HepG2 (cell line): ENCODE results near the gene FBXL22. TPM values are rescaled to one million over a fixed set of nuclear protein-coding genes. Genes with fewer than 3 reads are reported as not detected.

ENCODE experiments used
- ATAC-seq: fragments of 200-7000 bp; cut with Tn5 transposase; 3 replicates; pipeline ENCODE4 v1.9.1; 2020; ENCODE audit warnings: mild to moderate bottlenecking, moderate library complexity
- BruUV-seq: library from RNA; stranded (reverse); fragments of 400-500 nt; replicated peaks from 2 replicates; lab custom pipeline; 2021; lab: Mats Ljungman, UMichigan
- CTCF ChIA-PET: fragments of 300-600 bp; formaldehyde crosslinking; extraction: SDS; loops from one replicate; lab custom pipeline; 2021; ENCODE audit warnings: low total read pairs, inconsistent platforms, low intra/inter-chr PET ratio; lab: Yijun Ruan, JAX
- POLR2A ChIA-PET: fragments of 350-600 bp; sonication (Branson Sonifier 250); formaldehyde crosslinking; loops from one replicate; lab custom pipeline; 2020; ENCODE audit warnings: antibody characterized with exemption, inconsistent platforms; lab: Yijun Ruan, JAX
- DNase-seq: peaks from one replicate; pipeline ENCODE4 v3.0.0-alpha.2; 2015; ENCODE audit warnings: low spot score
- FAIRE-seq: peaks from 3 replicates; lab custom pipeline; 2011; peaks lifted over from hg19 to GRCh38; lab: Jason Lieb, UNC
- H2AFZ ChIP-seq: one replicate; pipeline ENCODE4 v1.6.1; 2011; ENCODE audit warnings: low read length, inconsistent platforms
- H3K27ac ChIP-seq: fragments of 300-600 bp; 3 replicates; pipeline ENCODE4 v1.8.0; 2011; ENCODE audit warnings: mixed run types, mild to moderate bottlenecking, mixed read lengths, low read length, inconsistent platforms; ENCODE audit not compliant: insufficient read depth; ENCODE audit errors: extremely low read length
- H3K27me3 ChIP-seq, 2 experiments: fragments of 200-600 bp in 1 of 2; 2 replicates in 1 of 2; 3 replicates in 1 of 2; pipeline versions ENCODE4 v1.6.0 to v1.8.0; 2011; ENCODE audit warnings: low read length in 2 of 2, mild to moderate bottlenecking in 2 of 2, moderate library complexity in 2 of 2, inconsistent platforms in 1 of 2; ENCODE audit not compliant: insufficient read depth in 2 of 2, control insufficient read depth in 1 of 2
- H3K36me3 ChIP-seq, 2 experiments: fragments of 200-600 bp in 1 of 2; replicated peaks in 1 of 2; 2 replicates in 1 of 2; 3 replicates in 1 of 2; pipeline versions ENCODE4 v1.5.1 to v1.8.0; 2011; ENCODE audit warnings: low read length in 2 of 2, inconsistent platforms in 1 of 2; ENCODE audit not compliant: insufficient read depth in 2 of 2, control insufficient read depth in 1 of 2
- H3K4me1 ChIP-seq: 2 replicates; pipeline ENCODE4 v1.5.1; 2012; ENCODE audit warnings: low read length, inconsistent platforms; ENCODE audit not compliant: insufficient read depth
- H3K4me2 ChIP-seq: 2 replicates; pipeline ENCODE4 v1.6.0; 2011; ENCODE audit warnings: low read depth, low read length, inconsistent platforms
- H3K4me3 ChIP-seq, 3 experiments: fragments of 200-600 bp in 1 of 3; sonication (generic), shearing (Covaris generic) in 1 of 3; replicated peaks in 1 of 3; 2 replicates each; pipeline ENCODE4 v1.5.1; 2011 to 2016; ENCODE audit warnings: low read length in 3 of 3, inconsistent platforms in 2 of 3, low read depth in 2 of 3, mild to moderate bottlenecking in 2 of 3, control low read depth in 1 of 3, mixed read lengths in 1 of 3; ENCODE audit not compliant: insufficient read depth in 1 of 3
- H3K79me2 ChIP-seq: one replicate; pipeline ENCODE4 v1.6.1; 2011; ENCODE audit warnings: low read length, inconsistent platforms; ENCODE audit not compliant: insufficient read depth
- H3K9ac ChIP-seq: 2 replicates; pipeline ENCODE4 v1.6.0; 2011; ENCODE audit warnings: mild to moderate bottlenecking, low read depth, low read length, inconsistent platforms; ENCODE audit not compliant: insufficient read depth
- H3K9me3 ChIP-seq: 2 replicates; pipeline ENCODE4 v1.5.1; 2012; ENCODE audit warnings: mild to moderate bottlenecking, low read length
- H4K20me1 ChIP-seq: 2 replicates; pipeline ENCODE4 v1.6.0; 2011; ENCODE audit warnings: inconsistent platforms, mild to moderate bottlenecking, low read length, moderate library complexity; ENCODE audit not compliant: insufficient read depth
- ARHGAP35 ChIP-seq: sonication (generic); formaldehyde crosslinking; IDR thresholded peaks from 2 replicates; pipeline ENCODE4 v1.9.0; 2022; ENCODE audit warnings: mild to moderate bottlenecking, inconsistent platforms, moderate library complexity, missing genetic modification reagents, borderline replicate concordance
- CHD2 ChIP-seq: IDR thresholded peaks from 2 replicates; pipeline ENCODE4 v1.6.1; 2011; ENCODE audit warnings: low read depth, low read length, improper control_type of control experiment
- HNRNPH1 ChIP-seq: fragments of 200-400 bp; formaldehyde crosslinking; optimal IDR thresholded peaks from 2 replicates; pipeline ENCODE3; 2017; ENCODE audit warnings: mild to moderate bottlenecking, low read depth, low read length
- MNT ChIP-seq: fragments of 450-650 bp; IDR thresholded peaks from 2 replicates; pipeline ENCODE4 v1.6.1; 2016
- NFKBIZ ChIP-seq: IDR thresholded peaks from 2 replicates; pipeline ENCODE4 v1.6.1; 2018; ENCODE audit warnings: missing genetic modification reagents, missing compliant biosample characterization
- NR2F6 ChIP-seq, 2 experiments: IDR thresholded peaks; 2 replicates each; pipeline ENCODE4 v1.6.1; 2016; ENCODE audit warnings: antibody characterized with exemption in 1 of 2, mild to moderate bottlenecking in 1 of 2
- REPIN1 ChIP-seq: sonication (generic); formaldehyde crosslinking; IDR thresholded peaks from 2 replicates; pipeline ENCODE4 v1.8.0; 2022; ENCODE audit warnings: missing genetic modification reagents, low read depth, mild to moderate bottlenecking, borderline replicate concordance
- ZFAT ChIP-seq: sonication (generic); formaldehyde crosslinking; conservative IDR thresholded peaks from 2 replicates; pipeline ENCODE4 v1.8.1; 2023; ENCODE audit warnings: missing genetic modification reagents, inconsistent platforms
- WGBS: methylation state at CpG from one replicate; pipeline ENCODE4 v1.1.6; 2017; ENCODE audit warnings: low lambda C conversion rate; 5-methylcytosine and 5-hydroxymethylcytosine counted together
- in situ Hi-C: cut with HindIII; loops from 2 replicates; pipeline ENCODE4 v1.10.0; 2017; ENCODE audit warnings: low pct_unique_long_range_greater_than_20kb; ENCODE audit not compliant: extremely low pct_ligation_motif_present
- intact Hi-C: fragments of 100-400 bp; cut with micrococcal nuclease; formaldehyde crosslinking; loops from one replicate; pipeline ENCODE4 v1.10.0; 2022; ENCODE audit not compliant: unreplicated experiment
- polyA plus RNA-seq, 8 experiments: library from polyadenylated mRNA; depleted of rRNA in 3 of 8; stranded (reverse) in 7 of 8; unstranded in 1 of 8; fragments of >200 nt; fragmentation: Illumina TruSeq in 4 of 8; extraction: Trizol in 4 of 8; gene quantifications; 2 replicates each; pipeline versions ENCODE4 v1.2.1 to v1.2.3, GENCODE V29; 2011 to 2016; ENCODE audit warnings: low read depth in 4 of 8, missing spikeins in 1 of 8, mixed read lengths in 1 of 8; ENCODE audit not compliant: insufficient read depth in 1 of 8
- total RNA-seq, 5 experiments: library from RNA; depleted of rRNA; stranded (reverse); fragments of >200 nt; fragmentation: Illumina TruSeq; extraction: Trizol; gene quantifications; 2 replicates each; pipeline ENCODE4 v1.2.3, GENCODE V29; 2016; ENCODE audit warnings: low read depth in 1 of 5
- TF ChIP-seq, protein P1 (sequence below): IDR thresholded peaks from 2 replicates; pipeline ENCODE4 v1.6.1; 2016
- TF ChIP-seq, protein P2 (sequence below): sonication (generic); formaldehyde crosslinking; IDR thresholded peaks from 2 replicates; pipeline ENCODE4 v1.8.1; 2022; ENCODE audit warnings: low read depth, mild to moderate bottlenecking, missing genetic modification reagents
- TF ChIP-seq, protein P3 (sequence below): sonication (generic); formaldehyde crosslinking; IDR thresholded peaks from 2 replicates; pipeline ENCODE4 v1.4.0; 2020; ENCODE audit warnings: missing genetic modification reagents, borderline replicate concordance

FBXL22 gene
- total and polyA plus RNA-seq, 2 of the 13 experiments (the other 11 are each of a cell fraction or from before 2014, with no cell fraction given), result 0.15 to 0.33 TPM

DNA sequence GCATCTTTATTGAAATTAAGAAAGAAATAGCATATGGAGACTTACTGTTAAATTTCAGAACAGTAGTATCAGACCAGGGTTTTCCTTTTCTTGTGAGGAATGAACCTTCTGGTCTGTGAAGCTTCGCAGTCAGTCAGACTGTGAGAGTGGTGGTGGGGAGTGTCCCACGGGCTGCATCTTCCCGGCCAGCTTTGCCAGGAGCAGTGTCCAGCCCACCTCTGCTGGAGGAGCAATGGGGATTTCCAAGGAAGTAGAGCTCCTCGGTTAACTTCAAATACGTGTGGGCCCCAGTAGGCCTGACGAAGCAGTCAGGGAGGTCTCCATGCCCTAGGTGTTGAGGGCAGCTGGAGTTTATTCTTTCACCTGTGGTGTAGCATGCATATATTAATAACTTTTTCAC is 40.9 kb upstream of the FBXL22 start:
- no peaks in the 10 kb centered on the region for H3K4me1 ChIP-seq
- ChIA-PET POLR2A (no interaction called here), CTCF (no interaction called here)
- no peaks in the 10 kb centered on the region for H3K27me3 ChIP-seq
- H4K20me1 ChIP-seq, result no peaks in the 10 kb centered on the region
- in situ Hi-C loops, result loop anchor here (25.0 kb wide), 1 partner anchor 269 kb away; the partner anchor contains the start of gene APH1B
- H3K4me3 ChIP-seq, result no peak overlapping the region
- intact Hi-C loops, result no loop called here
- ATAC-seq (no peak), DNase-seq (no peak), FAIRE-seq (no peak)
- H3K27ac ChIP-seq, result no peak overlapping the region
- TF ChIP-seq, protein P1, sequence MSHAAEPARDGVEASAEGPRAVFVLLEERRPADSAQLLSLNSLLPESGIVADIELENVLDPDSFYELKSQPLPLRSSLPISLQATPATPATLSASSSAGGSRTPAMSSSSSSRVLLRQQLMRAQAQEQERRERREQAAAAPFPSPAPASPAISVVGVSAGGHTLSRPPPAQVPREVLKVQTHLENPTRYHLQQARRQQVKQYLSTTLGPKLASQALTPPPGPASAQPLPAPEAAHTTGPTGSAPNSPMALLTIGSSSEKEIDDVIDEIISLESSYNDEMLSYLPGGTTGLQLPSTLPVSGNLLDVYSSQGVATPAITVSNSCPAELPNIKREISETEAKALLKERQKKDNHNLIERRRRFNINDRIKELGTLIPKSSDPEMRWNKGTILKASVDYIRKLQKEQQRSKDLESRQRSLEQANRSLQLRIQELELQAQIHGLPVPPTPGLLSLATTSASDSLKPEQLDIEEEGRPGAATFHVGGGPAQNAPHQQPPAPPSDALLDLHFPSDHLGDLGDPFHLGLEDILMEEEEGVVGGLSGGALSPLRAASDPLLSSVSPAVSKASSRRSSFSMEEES, result no peak
- H3K4me2 ChIP-seq, result no peak overlapping the region
- H2AFZ ChIP-seq, result no peak overlapping the region
- H3K9me3 ChIP-seq, result no peaks in the 10 kb centered on the region
- no peak overlapping the region for H3K9ac ChIP-seq
- WGBS, result 91% methylated on average over 3 of the region's 6 CpGs
- no TSS peak for BruUV-seq
- peaks cover 10% of the 10 kb centered on the region for H3K79me2 ChIP-seq
- peaks cover 11 to 38% of the 10 kb centered on the region in 2 experiments for H3K36me3 ChIP-seq

DNA sequence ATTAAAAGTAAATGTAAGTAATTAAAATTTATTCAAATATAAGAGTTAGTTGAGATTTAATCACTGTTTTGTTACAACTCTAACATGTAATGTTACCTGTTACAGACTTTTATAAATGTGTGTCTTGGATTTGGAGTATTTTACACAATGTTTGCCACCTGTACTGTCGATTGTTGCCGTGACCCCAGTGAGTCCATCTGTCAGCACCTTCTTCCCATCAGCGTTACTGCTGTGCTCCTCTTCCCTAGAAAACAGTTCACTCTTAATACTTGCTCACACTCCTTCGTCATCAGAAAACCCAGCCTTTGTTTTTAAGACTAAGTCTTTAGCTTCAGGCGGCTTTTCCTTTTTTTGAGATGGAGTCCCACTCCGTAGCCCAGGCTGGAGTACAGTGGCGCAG is 40.5 kb upstream of the FBXL22 start:
- in situ Hi-C loops (loop anchor here (25.0 kb wide), 1 partner anchor 269 kb away; the partner anchor contains the start of gene APH1B), intact Hi-C loops (no loop called here)
- CTCF ChIA-PET, result no interaction called here
- no peak for TF ChIP-seq MNT
- TF ChIP-seq ARHGAP35, result no peak
- TF ChIP-seq, protein P2, sequence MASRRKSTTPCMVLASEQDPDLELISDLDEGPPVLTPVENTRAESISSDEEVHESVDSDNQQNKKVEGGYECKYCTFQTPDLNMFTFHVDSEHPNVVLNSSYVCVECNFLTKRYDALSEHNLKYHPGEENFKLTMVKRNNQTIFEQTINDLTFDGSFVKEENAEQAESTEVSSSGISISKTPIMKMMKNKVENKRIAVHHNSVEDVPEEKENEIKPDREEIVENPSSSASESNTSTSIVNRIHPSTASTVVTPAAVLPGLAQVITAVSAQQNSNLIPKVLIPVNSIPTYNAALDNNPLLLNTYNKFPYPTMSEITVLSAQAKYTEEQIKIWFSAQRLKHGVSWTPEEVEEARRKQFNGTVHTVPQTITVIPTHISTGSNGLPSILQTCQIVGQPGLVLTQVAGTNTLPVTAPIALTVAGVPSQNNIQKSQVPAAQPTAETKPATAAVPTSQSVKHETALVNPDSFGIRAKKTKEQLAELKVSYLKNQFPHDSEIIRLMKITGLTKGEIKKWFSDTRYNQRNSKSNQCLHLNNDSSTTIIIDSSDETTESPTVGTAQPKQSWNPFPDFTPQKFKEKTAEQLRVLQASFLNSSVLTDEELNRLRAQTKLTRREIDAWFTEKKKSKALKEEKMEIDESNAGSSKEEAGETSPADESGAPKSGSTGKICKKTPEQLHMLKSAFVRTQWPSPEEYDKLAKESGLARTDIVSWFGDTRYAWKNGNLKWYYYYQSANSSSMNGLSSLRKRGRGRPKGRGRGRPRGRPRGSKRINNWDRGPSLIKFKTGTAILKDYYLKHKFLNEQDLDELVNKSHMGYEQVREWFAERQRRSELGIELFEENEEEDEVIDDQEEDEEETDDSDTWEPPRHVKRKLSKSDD (CRISPR knock-in tag), result no peak
- no peak for TF ChIP-seq ZFAT (CRISPR knock-in tag)
- TF ChIP-seq CHD2, result no peak
- no peak for TF ChIP-seq NFKBIZ (CRISPR knock-in tag)
- TF ChIP-seq, protein P3, sequence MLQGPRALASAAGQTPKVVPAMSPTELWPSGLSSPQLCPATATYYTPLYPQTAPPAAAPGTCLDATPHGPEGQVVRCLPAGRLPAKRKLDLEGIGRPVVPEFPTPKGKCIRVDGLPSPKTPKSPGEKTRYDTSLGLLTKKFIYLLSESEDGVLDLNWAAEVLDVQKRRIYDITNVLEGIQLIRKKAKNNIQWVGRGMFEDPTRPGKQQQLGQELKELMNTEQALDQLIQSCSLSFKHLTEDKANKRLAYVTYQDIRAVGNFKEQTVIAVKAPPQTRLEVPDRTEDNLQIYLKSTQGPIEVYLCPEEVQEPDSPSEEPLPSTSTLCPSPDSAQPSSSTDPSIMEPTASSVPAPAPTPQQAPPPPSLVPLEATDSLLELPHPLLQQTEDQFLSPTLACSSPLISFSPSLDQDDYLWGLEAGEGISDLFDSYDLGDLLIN, result no peak
- no peak for TF ChIP-seq HNRNPH1
- no peak for TF ChIP-seq NR2F6 (IDR thresholded peaks at IDR 0.05)
- TF ChIP-seq NR2F6 (CRISPR knock-in tag; IDR thresholded peaks at IDR 0.05), result no peak
- no peak for TF ChIP-seq REPIN1

More for the DNA sequence above, 40.5 kb upstream of the FBXL22 start:
- no peak for DNase-seq
- no TSS peak for BruUV-seq
- no peak overlapping the region for H2AFZ ChIP-seq
- no peak overlapping the region for H3K27ac ChIP-seq
- no peak overlapping the region for H3K4me3 ChIP-seq
- H3K9ac ChIP-seq, result no peak overlapping the region
- H3K36me3 ChIP-seq, result peaks cover 13 to 42% of the 10 kb centered on the region in 2 experiments
- 97% methylated on average over 7 of the region's 7 CpGs for WGBS
- no peaks in the 10 kb centered on the region for H3K4me1 ChIP-seq
- no peak for ATAC-seq
- no peaks in the 10 kb centered on the region for H4K20me1 ChIP-seq
- FAIRE-seq, result no peak
- no peaks in the 10 kb centered on the region for H3K27me3 ChIP-seq
- H3K9me3 ChIP-seq, result no peaks in the 10 kb centered on the region
- no peak overlapping the region for H3K4me2 ChIP-seq
- peaks cover 7% of the 10 kb centered on the region for H3K79me2 ChIP-seq
- POLR2A ChIA-PET, result no interaction called here
